Right renal cortex interstitium (tissue), 3 donors: ENCODE measurements around the gene HEPN1. TPM values are rescaled to one million over a fixed set of nuclear protein-coding genes. Genes with fewer than 3 reads are reported as not detected.

ENCODE experiments used
- polyA plus RNA-seq, 3 donors: library from polyadenylated mRNA; unstranded; fragments of 120-200 nt; gene quantifications; one replicate each; pipeline ENCODE4 v1.2.1, GENCODE V29; 2013; ENCODE audit not compliant: insufficient read length in 3 of 3

Gene HEPN1
- polyA plus RNA-seq, 3 donors, result 0.96 to 1.8 (median 1.2) TPM

Other genes starting within 250 kb of the HEPN1 start
- gene SIAE, start 245.5 kb upstream of the HEPN1 start, polyA plus RNA-seq, result 10 to 100 TPM; 33.1 to 34.5 (median 33.7) TPM
- gene SPA17, start 245.3 kb upstream of the HEPN1 start, polyA plus RNA-seq, result 10 to 100 TPM; 23.4 to 27.7 (median 25.3) TPM
- 10 to 100 TPM; 12.0 to 24.4 (median 15.3) TPM for gene NRGN, start 179.3 kb upstream of the HEPN1 start, polyA plus RNA-seq
- gene VSIG2, start 167.0 kb upstream of the HEPN1 start, polyA plus RNA-seq, result 1 to 10 TPM; 4.4 to 7.9 (median 5.8) TPM
- 10 to 100 TPM; 60.6 to 73.8 (median 68.2) TPM for gene ESAM, start 157.0 kb upstream of the HEPN1 start, polyA plus RNA-seq
- gene MSANTD2, start 118.8 kb upstream of the HEPN1 start, polyA plus RNA-seq, result 10 to 100 TPM; 24.3 to 25.7 (median 25.1) TPM
- gene ROBO3, start 53.8 kb upstream of the HEPN1 start, polyA plus RNA-seq, result 10 to 100 TPM; 13.5 to 17.4 (median 16.1) TPM
- gene ROBO4, start 21.4 kb upstream of the HEPN1 start, polyA plus RNA-seq, result 10 to 100 TPM; 16.0 to 17.2 (median 16.1) TPM
- gene HEPACAM, start 16.8 kb downstream of the HEPN1 start, polyA plus RNA-seq, result 1 to 10 TPM; 1.8 to 2.3 (median 2.3) TPM
- gene CCDC15, start 35.0 kb downstream of the HEPN1 start, polyA plus RNA-seq, result 1 to 10 TPM; 3.7 to 4.4 (median 4.2) TPM
- gene SLC37A2, start 144.1 kb downstream of the HEPN1 start, polyA plus RNA-seq, result 1 to 10 TPM; 1.0 to 1.5 (median 1.4) TPM
- 10 to 100 TPM; 52.5 to 61.1 (median 56.6) TPM for gene TMEM218, start 192.4 kb downstream of the HEPN1 start, polyA plus RNA-seq
- 10 to 100 TPM; 11.6 to 14.9 (median 12.0) TPM for gene PKNOX2, start 245.5 kb downstream of the HEPN1 start, polyA plus RNA-seq